ENCODE data around the gene FAH. TPM values are rescaled to one million over a fixed set of nuclear protein-coding genes. Genes with fewer than 3 reads are reported as not detected.

The FAH gene
- total and polyA plus RNA-seq, 10 of the 15 experiments (the other 5 are each of a cell fraction or from before 2014, with no cell fraction given) = 36.3 to 121 (median 62.0) TPM

GRCh38 chr15:80217327-80217900 lies 64.6 kb downstream of the FAH start:
- H3K27me3 ChIP-seq (replicated peaks in 1 of 2; ENCODE audit: control insufficient read depth in 2 of 2, insufficient read depth in 2 of 2, low read length in 1 of 2) = no peaks in the 10 kb centered on the region; a peak in 1 of 4 replicates
- intact Hi-C loops (cut with micrococcal nuclease; ENCODE audit: unreplicated experiment) (no loop called here), in situ Hi-C loops (cut with MboI) (no loop called here)
- no peaks in the 10 kb centered on the region for H3K4me1 ChIP-seq (ENCODE audit: control insufficient read depth, insufficient read depth, low read length)
- 46% methylated on average over 4 of the region's 4 CpGs for WGBS (ENCODE audit: insufficient coverage, insufficient replicate concordance, low lambda C conversion rate, missing lambda C conversion rate)
- no peak overlapping the region for H3K4me2 ChIP-seq (ENCODE audit: control insufficient read depth, insufficient read depth)
- no peak for ATAC-seq
- ChIA-PET SMC1A (ENCODE audit: uncharacterized antibody, unreplicated experiment) (no interaction called here), POLR2A (no interaction called here), RAD21 (ENCODE audit: unreplicated experiment) (no interaction called here), CTCF (no interaction called here)
- no peaks in the 10 kb centered on the region for H4K20me1 ChIP-seq (ENCODE audit: control insufficient read depth, insufficient read depth)
- TF ChIP-seq JUNB (IDR thresholded peaks at IDR 0.05) (no peak), MXI1 (IDR thresholded peaks at IDR 0.05; ENCODE audit: low read depth, low read length) (no peak), ZZZ3 (IDR thresholded peaks at IDR 0.05; ENCODE audit: control insufficient read depth, insufficient read length, low read depth) (no peak), SUPT20H (IDR thresholded peaks at IDR 0.05; ENCODE audit: borderline replicate concordance, control insufficient read depth, low read depth, low read length) (no peak), SP1 (IDR thresholded peaks at IDR 0.05; ENCODE audit: low read depth, low read length) (no peak), SMARCA5 (IDR thresholded peaks at IDR 0.05) (no peak), ZNF687 (IDR thresholded peaks at IDR 0.05) (no peak), E4F1 (IDR thresholded peaks at IDR 0.05; ENCODE audit: borderline replicate concordance, partially characterized antibody) (no peak), CEBPB (IDR thresholded peaks at IDR 0.05; ENCODE audit: borderline replicate concordance in 1 of 2, low read depth in 2 of 2, low read length in 2 of 2) (no peak), ZNF24 (IDR thresholded peaks at IDR 0.05) (no peak), STAT1 (conservative IDR thresholded peaks at IDR 0.05) (no peak), SMAD1 (IDR thresholded peaks at IDR 0.05; ENCODE audit: low read depth, partially characterized antibody) (no peak), TCF12 (IDR thresholded peaks at IDR 0.05; ENCODE audit: low read depth, low read length) (no peak)
- DNase-seq (ENCODE audit: low read depth, low spot score) = no peak
- no TSS peak for BruUV-seq (replicated peaks)
- no peak overlapping the region for H3K4me3 ChIP-seq
- no peak overlapping the region for H2AFZ ChIP-seq (ENCODE audit: control insufficient read depth, low read depth, low read length)
- no peaks in the 10 kb centered on the region for H3K79me2 ChIP-seq (ENCODE audit: control insufficient read depth, insufficient read depth, low read length)
- no peaks in the 10 kb centered on the region for H3K36me3 ChIP-seq (ENCODE audit: control insufficient read depth in 2 of 2, insufficient read depth in 2 of 2, low read length in 1 of 2)
- no peaks in the 10 kb centered on the region for H3K9me3 ChIP-seq (replicated peaks; ENCODE audit: control insufficient read depth, insufficient read depth, low read length)
- FAIRE-seq = no peak
- no peak overlapping the region for H3K27ac ChIP-seq (ENCODE audit: control insufficient read depth, insufficient read depth)
- H3K9ac ChIP-seq (ENCODE audit: control insufficient read depth, insufficient read depth, low read length) = no peak overlapping the region
